CD4-positive, alpha-beta memory T cell (primary cell): Measurements from ENCODE around the gene COL20A1. TPM values are rescaled to one million over a fixed set of nuclear protein-coding genes. Genes with fewer than 3 reads are reported as not detected.
A peak's percentile ranks its signal among the peaks of the same experiment; 100 is the strongest.

Experiments used
- CTCF ChIA-PET: fragments of 350-600 bp; sonication (Branson Sonifier 250); formaldehyde crosslinking; loops from one replicate; lab custom pipeline; 2021; ENCODE audit warnings: inconsistent platforms; ENCODE audit not compliant: partially characterized antibody; lab: Charles Lee
- POLR2A ChIA-PET: fragments of 350-600 bp; sonication (Branson Sonifier 250); formaldehyde crosslinking; loops from one replicate; lab custom pipeline; 2021; ENCODE audit not compliant: partially characterized antibody; lab: Charles Lee
- DNase-seq, 5 donors: peaks; one replicate each; pipeline versions ENCODE4 v3.0.0 to v3.0.0-alpha.2; 2020 to 2022; ENCODE audit warnings: mixed read lengths in 1 of 5
- H3K27ac ChIP-seq: one replicate; pipeline ENCODE4 v1.7.0; 2013; ENCODE audit warnings: low read depth, low read length
- H3K27me3 ChIP-seq: 2 replicates; pipeline ENCODE4 v1.7.0; 2013; ENCODE audit warnings: mild to moderate bottlenecking, low read length, moderate library complexity; ENCODE audit not compliant: insufficient read depth
- H3K36me3 ChIP-seq: 2 replicates; pipeline ENCODE4 v1.7.0; 2013; ENCODE audit warnings: mild to moderate bottlenecking, low read length, moderate library complexity; ENCODE audit not compliant: insufficient read depth
- H3K4me1 ChIP-seq: 2 replicates; pipeline ENCODE4 v1.7.0; 2013; ENCODE audit warnings: mild to moderate bottlenecking, low read length, moderate library complexity; ENCODE audit not compliant: insufficient read depth
- H3K4me3 ChIP-seq, 2 donors: one replicate each; pipeline ENCODE4 v1.7.0; 2013; ENCODE audit warnings: low read length in 2 of 2, mild to moderate bottlenecking in 1 of 2
- H3K9me3 ChIP-seq, 2 donors: one replicate each; pipeline ENCODE4 v1.7.0; 2013; ENCODE audit warnings: low read length in 2 of 2, control low read depth in 1 of 2; ENCODE audit not compliant: control insufficient read depth in 1 of 2
- H3K27ac Mint-ChIP-seq, 7 donors: one replicate each; pipeline ENCODE4 v1.8.0; 2020 to 2021; ENCODE audit warnings: mixed read lengths in 7 of 7, mild to moderate bottlenecking in 6 of 7, inconsistent platforms in 3 of 7, moderate library complexity in 3 of 7
- H3K27me3 Mint-ChIP-seq, 2 donors: one replicate each; pipeline ENCODE4 v1.8.0; 2020 to 2021; ENCODE audit warnings: mixed read lengths in 2 of 2
- H3K36me3 Mint-ChIP-seq, 2 donors: one replicate each; pipeline ENCODE4 v1.8.0; 2020 to 2021; ENCODE audit warnings: mixed read lengths in 2 of 2, inconsistent platforms in 1 of 2, mild to moderate bottlenecking in 1 of 2
- H3K4me1 Mint-ChIP-seq, 4 donors: one replicate each; pipeline ENCODE4 v1.8.0; 2020 to 2021; ENCODE audit warnings: mixed read lengths in 4 of 4, mild to moderate bottlenecking in 1 of 4
- H3K4me3 Mint-ChIP-seq, 8 donors: one replicate each; pipeline ENCODE4 v1.8.0; 2020 to 2021; ENCODE audit warnings: mixed read lengths in 8 of 8, mild to moderate bottlenecking in 7 of 8, moderate library complexity in 6 of 8, inconsistent platforms in 3 of 8
- H3K9me3 Mint-ChIP-seq, 8 donors: one replicate each; pipeline ENCODE4 v1.8.0; 2020 to 2021; ENCODE audit warnings: mixed read lengths in 8 of 8, mild to moderate bottlenecking in 5 of 8, inconsistent platforms in 3 of 8, moderate library complexity in 1 of 8
- intact Hi-C: fragments of 100-400 bp; cut with micrococcal nuclease; formaldehyde crosslinking; loops from one replicate; pipeline ENCODE4 v1.15.1; 2023
- polyA plus RNA-seq, 2 donors: library from polyadenylated mRNA; unstranded; fragments of 300-500 nt; fragmentation: Illumina TruSeq; gene quantifications; one replicate each; pipeline ENCODE4 v1.2.3, GENCODE V29; 2021
- total RNA-seq, 2 experiments: library from RNA; stranded (reverse); gene quantifications; one replicate each; pipeline ENCODE4 v1.2.3, GENCODE V29; 2021

The COL20A1 gene
- total and polyA plus RNA-seq, 4 experiments from 2014 or later, result 0.11 TPM; not detected in 3

DNA sequence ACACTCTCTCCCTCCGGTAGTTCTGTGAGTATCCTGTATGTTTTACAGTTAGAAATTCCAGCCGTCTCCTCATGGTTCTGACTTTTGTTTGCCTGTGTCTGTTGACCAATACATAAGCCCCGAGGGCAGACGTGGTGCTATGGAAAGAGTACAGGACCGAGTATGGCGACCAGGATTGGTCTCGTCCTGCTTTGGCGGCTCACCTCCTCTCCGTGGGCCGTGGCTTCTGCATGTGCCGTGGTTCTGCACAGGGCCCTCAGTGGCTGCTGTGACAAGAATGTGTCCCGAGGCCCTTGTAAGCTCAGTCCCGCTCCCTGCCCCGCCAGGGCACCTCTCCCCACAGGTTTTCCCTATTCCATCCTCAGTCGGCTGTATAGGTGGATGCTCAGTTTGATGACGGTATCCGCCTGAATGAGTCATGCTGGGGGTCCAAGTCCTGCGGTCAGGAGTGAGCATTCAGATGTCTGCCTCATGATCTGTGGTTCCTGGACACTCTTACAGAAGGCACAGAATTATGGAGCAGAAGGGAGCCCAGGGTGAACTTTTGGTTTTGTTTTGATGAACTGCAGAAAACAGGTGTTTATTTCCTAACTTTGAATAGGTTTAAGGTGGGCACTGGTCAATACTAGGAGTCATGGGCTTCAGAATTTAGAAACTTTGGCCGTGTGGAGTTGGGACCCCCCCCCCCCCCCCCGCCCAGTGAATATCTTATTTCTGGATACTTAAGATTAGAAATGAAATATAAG lies 19.2 kb upstream of the COL20A1 start:
- peak overlapping the region; percentile 85 to 94 (median 92) for H3K27ac Mint-ChIP-seq
- H3K27me3 Mint-ChIP-seq, result no peaks in the 10 kb centered on the region
- intact Hi-C loops, result no loop called here
- H3K9me3 Mint-ChIP-seq, result no peaks in the 10 kb centered on the region
- POLR2A ChIA-PET, result interaction anchor here (0.9 to 1.9 kb wide), 5 partner anchors 10 to 480 kb away, joined by 5 to 15 read pairs (median 6); partner anchors contain the start of gene YTHDF1
- Histone ChIP-seq H3K4me3 (peak overlapping the region; percentile 68 to 84), H3K9me3 (no peaks in the 10 kb centered on the region), H3K27me3 (no peaks in the 10 kb centered on the region), H3K36me3 (peaks cover 31% of the 10 kb centered on the region), H3K27ac (peak overlapping the region; percentile 76), H3K4me1 (peaks cover 30% of the 10 kb centered on the region)
- no peak for DNase-seq
- H3K4me1 Mint-ChIP-seq, result peaks cover 16 to 41% (median 24%) of the 10 kb centered on the region in 4 donors
- CTCF ChIA-PET, result no interaction called here
- peak overlapping the region; percentile 86 to 92 (median 90) for H3K4me3 Mint-ChIP-seq
- H3K36me3 Mint-ChIP-seq, result peaks cover 0 to 31% of the 10 kb centered on the region in 2 donors

DNA sequence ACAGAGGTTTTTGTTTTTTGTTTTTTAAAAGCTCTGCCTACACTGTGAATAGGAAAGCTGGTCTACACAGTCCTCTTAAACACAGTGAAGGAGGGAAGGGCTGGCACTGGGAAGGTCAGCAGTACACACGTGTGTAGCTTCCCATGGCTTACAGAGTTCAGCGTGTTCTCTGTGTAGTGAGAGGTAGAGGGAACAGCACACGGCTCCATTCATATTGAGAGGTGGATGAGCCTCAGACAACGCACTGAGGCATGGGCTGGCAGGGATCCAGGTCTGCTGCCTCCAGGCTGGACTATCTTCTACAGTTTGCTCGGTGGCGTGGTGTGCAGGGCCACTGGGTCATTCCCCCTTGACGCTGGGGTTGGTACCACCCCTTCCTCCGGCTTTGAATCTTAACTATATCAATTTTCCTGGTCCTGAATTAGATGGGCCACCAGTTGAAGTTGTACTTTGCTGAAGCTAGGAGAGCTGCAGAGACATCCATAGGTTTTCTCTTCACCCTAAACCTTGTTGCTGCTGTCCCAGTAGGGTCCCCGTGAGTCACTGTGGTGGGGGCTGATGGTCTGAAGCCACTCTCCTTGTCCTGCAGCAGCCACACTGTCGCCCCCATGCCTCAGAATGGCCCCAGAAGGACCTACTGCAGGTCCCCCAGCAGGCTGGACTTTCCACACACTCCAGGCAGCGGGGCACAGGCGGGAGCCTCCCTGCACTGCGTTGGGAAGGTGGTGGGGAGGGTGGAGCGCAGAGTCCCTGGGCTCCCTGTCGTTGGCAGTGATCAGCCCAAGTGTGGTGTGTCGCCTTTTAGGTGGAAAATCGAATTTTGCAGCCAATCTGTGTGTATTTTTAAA lies 18.4 kb upstream of the COL20A1 start:
- CTCF ChIA-PET, result no interaction called here
- Histone ChIP-seq H3K27ac (no peak overlapping the region), H3K36me3 (peaks cover 39% of the 10 kb centered on the region), H3K4me3 (no peak overlapping the region), H3K27me3 (no peaks in the 10 kb centered on the region), H3K4me1 (peaks cover 30% of the 10 kb centered on the region), H3K9me3 (no peaks in the 10 kb centered on the region)
- Mint-ChIP-seq H3K9me3 (no peaks in the 10 kb centered on the region), H3K4me1 (peaks cover 16 to 41% (median 24%) of the 10 kb centered on the region in 4 donors), H3K4me3 (peak overlapping the region; percentile 26 to 76 (median 58)), H3K36me3 (peaks cover 0 to 38% of the 10 kb centered on the region in 2 donors), H3K27ac (peak overlapping the region in 3 of 7 donors; percentile 29 to 70 (median 60)), H3K27me3 (no peaks in the 10 kb centered on the region)
- no peak for DNase-seq
- intact Hi-C loops, result no loop called here
- POLR2A ChIA-PET, result no interaction called here

DNA sequence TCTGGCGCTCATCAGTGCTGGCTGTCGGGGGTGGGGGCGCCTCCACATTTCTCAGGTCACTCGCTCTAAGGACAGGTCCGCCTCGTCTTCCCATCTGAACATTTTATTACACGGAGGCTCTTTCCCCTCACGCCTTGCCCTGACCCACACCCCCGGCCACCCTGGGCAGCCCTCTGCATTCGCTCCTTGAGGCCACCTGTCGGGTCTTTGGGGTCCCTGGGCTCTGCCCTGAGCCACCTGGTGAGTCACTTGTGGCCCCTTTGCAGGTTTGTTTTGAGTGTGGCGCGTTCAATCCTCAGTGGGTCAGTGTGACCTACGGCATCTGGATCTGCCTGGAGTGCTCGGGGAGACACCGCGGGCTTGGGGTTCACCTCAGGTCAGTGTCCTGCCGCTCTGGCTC lies 17.2 kb upstream of the COL20A1 start:
- Mint-ChIP-seq H3K4me3 (peak overlapping the region in 1 of 8 donors; percentile 42), H3K27me3 (no peaks in the 10 kb centered on the region), H3K4me1 (peaks cover 15 to 41% (median 23%) of the 10 kb centered on the region in 4 donors), H3K9me3 (no peaks in the 10 kb centered on the region), H3K27ac (no peak overlapping the region), H3K36me3 (peaks cover 4 to 46% of the 10 kb centered on the region in 2 donors)
- no peak overlapping the region for H3K4me3 ChIP-seq
- no peak for DNase-seq
- no peaks in the 10 kb centered on the region for H3K27me3 ChIP-seq
- intact Hi-C loops, result no loop called here
- H3K36me3 ChIP-seq, result peaks cover 46% of the 10 kb centered on the region
- CTCF ChIA-PET, result no interaction called here
- no peaks in the 10 kb centered on the region for H3K9me3 ChIP-seq
- POLR2A ChIA-PET, result no interaction called here
- no peak overlapping the region for H3K27ac ChIP-seq
- H3K4me1 ChIP-seq, result peaks cover 30% of the 10 kb centered on the region

DNA sequence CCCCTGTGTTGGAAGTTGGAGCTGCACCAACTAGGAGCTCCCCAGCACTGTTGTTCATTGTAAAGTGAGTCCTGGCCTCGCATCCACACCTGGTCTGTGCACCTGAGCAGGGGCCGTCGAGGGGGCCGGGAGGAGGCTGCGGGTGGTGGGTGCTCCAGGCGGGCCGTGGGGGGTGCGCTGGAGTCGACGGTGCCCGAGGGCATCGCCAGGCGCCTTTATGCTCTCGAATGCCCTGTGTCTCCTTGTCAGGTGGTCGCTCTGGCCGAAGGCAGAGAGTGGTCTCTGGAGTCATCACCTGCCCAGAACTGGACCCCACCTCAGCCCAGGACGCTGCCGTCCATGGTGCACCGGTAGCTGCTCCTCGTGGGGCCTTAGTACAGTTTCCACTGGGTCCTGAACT lies 16.0 kb upstream of the COL20A1 start:
- H3K4me1 Mint-ChIP-seq, result peaks cover 8 to 33% (median 18%) of the 10 kb centered on the region in 4 donors
- peaks cover 4 to 43% of the 10 kb centered on the region in 2 donors for H3K36me3 Mint-ChIP-seq
- intact Hi-C loops, result no loop called here

DNA sequence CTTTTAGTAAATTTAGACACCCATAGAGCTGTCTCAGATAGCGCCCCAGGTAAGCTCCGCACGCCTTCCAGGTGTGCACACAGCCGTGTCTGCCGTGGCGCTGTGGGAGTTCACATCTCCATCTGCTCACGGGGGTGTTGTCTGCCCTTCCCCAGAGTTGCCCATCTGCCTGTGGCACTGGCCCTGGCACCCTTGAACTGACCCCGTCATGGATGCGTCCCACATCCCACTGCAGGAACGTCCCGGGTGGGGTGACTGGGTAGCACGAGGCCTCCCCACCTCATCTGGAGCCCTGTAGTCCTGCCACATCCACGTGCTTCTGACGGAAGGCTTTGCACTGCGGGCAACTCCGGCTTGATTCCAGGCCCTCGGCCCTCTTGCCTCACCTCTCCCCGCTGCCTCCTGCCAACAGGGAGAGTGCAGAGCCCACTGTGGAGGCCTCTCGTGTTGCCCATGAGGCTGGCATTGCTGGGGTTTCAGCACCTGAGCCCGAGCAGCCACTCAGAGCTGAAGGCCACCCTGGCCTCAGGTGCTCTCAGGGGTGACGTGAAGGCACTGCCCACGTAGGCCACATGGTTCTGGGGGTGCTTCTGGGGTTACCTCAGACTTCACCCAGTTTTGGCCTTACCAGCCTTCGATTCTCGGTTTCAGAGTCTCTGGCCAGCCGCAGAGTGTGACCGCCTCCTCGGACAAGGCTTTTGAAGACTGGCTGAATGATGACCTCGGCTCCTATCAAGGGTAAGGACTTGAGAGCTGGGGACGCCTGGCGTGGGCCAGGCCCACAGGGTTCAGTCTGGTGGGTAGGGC lies 15.3 kb upstream of the COL20A1 start:
- intact Hi-C loops, result no loop called here
- H3K4me1 ChIP-seq, result peaks cover 22% of the 10 kb centered on the region
- H3K4me3 ChIP-seq, result no peak overlapping the region
- no peak overlapping the region for H3K27ac ChIP-seq
- Mint-ChIP-seq H3K27ac (no peak overlapping the region), H3K9me3 (no peaks in the 10 kb centered on the region), H3K36me3 (peaks cover 4 to 46% of the 10 kb centered on the region in 2 donors), H3K27me3 (no peaks in the 10 kb centered on the region), H3K4me3 (no peak overlapping the region), H3K4me1 (peaks cover 8 to 33% (median 18%) of the 10 kb centered on the region in 4 donors)
- ChIA-PET CTCF (no interaction called here), POLR2A (no interaction called here)
- DNase-seq, result peak in 1 of 5 donors; percentile 8
- no peaks in the 10 kb centered on the region for H3K27me3 ChIP-seq
- no peaks in the 10 kb centered on the region for H3K9me3 ChIP-seq
- H3K36me3 ChIP-seq, result peaks cover 48% of the 10 kb centered on the region

More for the DNA sequence above, 16.0 kb upstream of the COL20A1 start:
- CTCF ChIA-PET, result no interaction called here
- Histone ChIP-seq H3K27ac (no peak overlapping the region), H3K9me3 (no peaks in the 10 kb centered on the region), H3K4me1 (peaks cover 23% of the 10 kb centered on the region), H3K27me3 (no peaks in the 10 kb centered on the region), H3K4me3 (no peak overlapping the region), H3K36me3 (peaks cover 47% of the 10 kb centered on the region)
- POLR2A ChIA-PET, result no interaction called here
- Mint-ChIP-seq H3K4me3 (no peak overlapping the region), H3K27me3 (no peaks in the 10 kb centered on the region), H3K27ac (no peak overlapping the region), H3K9me3 (no peaks in the 10 kb centered on the region)
- DNase-seq, result peak in 1 of 5 donors; percentile 15

DNA sequence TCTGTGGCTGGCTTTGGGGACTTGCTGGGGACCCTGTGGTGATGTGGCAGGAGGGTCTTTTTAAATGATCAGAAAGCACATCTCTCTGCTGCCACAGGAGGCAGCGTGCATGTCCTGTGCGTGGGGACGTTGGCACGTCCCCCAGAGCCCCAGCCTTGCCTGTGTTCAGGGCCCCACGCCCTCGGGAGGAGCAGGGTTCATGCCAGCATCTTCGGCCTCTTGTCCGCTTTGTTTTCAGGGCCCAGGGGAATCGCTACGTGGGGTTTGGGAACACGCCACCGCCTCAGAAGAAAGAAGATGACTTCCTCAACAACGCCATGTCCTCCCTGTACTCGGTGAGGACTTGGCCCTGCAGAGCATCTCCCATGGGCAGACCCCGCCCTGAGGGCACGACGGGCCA lies 14.3 kb upstream of the COL20A1 start:
- Histone ChIP-seq H3K4me3 (no peak overlapping the region), H3K27ac (no peak overlapping the region), H3K36me3 (peaks cover 52% of the 10 kb centered on the region), H3K9me3 (no peaks in the 10 kb centered on the region), H3K4me1 (peaks cover 17% of the 10 kb centered on the region), H3K27me3 (no peaks in the 10 kb centered on the region)
- Mint-ChIP-seq H3K27ac (no peak overlapping the region), H3K4me1 (peaks cover 5 to 29% (median 14%) of the 10 kb centered on the region in 4 donors), H3K27me3 (no peaks in the 10 kb centered on the region), H3K9me3 (no peaks in the 10 kb centered on the region), H3K36me3 (peaks cover 4 to 41% of the 10 kb centered on the region in 2 donors), H3K4me3 (no peak overlapping the region)
- ChIA-PET POLR2A (no interaction called here), CTCF (no interaction called here)
- intact Hi-C loops, result no loop called here
- peak in 1 of 5 donors; percentile 9 for DNase-seq
